Measurements from ENCODE around the gene ZNF831. TPM values are rescaled to one million over a fixed set of nuclear protein-coding genes. Genes with fewer than 3 reads are reported as not detected.

ZNF831 gene
- total RNA-seq, 1 experiment from 2014 or later: 0.15 TPM

DNA sequence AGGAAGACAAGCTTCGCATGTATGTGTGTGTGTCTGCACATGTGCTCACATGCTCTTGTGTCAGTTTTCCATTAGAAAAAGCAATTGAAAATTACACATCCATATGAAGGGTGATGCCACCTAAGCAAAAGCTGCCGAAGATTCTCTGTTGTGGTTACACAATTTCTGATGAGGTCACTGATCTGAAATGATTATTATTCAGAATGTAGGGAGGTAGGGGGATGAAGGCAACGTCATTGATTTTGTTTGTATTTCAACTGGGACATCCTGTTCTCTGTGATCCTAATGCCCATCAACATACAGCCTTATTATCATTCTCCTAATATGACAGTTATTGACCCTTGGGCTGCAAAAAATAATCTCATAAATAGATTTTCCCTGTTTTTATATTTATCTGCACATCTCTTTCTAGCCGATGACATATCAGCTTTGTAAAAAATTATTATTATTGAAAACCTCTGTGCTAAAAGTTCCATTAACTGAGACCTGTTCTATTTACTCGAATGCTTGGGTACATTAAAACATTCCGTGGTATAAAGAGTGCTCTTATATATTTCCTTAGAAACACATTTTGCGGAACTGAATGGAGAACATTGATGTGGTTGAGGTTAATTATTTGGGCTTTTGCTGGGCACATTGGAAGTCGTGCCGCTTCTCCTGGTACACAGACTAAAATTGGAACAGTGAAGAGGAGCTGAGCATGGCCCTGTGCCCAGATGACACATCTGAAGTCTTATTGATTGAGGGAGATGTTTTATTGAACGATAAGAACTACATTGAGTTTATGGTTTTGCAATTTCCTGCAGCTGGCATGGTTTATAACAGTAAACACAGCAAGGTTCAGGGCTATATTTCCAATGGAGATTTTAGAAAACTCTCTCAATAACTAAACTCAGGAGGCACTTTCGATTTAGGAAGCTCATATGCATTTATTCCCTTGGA lies 51.3 kb downstream of the ZNF831 start (continued):
- TF ChIP-seq YY1 (IDR thresholded peaks at IDR 0.05; ENCODE audit: extremely low read depth, insufficient replicate concordance, low read depth, low read length): no peak
- no peak for TF ChIP-seq POLR2AphosphoS5 (IDR thresholded peaks at IDR 0.05; ENCODE audit: low read depth, low read length)
- no peak for TF ChIP-seq ZNF274 (IDR thresholded peaks at IDR 0.05; ENCODE audit: low read depth, low read length)
- TF ChIP-seq SP1 (IDR thresholded peaks at IDR 0.05; ENCODE audit: low read depth): no peak
- no peak for TF ChIP-seq POLR2A (IDR thresholded peaks at IDR 0.05; ENCODE audit: borderline replicate concordance, extremely low read depth, insufficient read depth, insufficient read length)
- TF ChIP-seq, protein P1, sequence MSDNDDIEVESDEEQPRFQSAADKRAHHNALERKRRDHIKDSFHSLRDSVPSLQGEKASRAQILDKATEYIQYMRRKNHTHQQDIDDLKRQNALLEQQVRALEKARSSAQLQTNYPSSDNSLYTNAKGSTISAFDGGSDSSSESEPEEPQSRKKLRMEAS (IDR thresholded peaks at IDR 0.05): no peak
- TF ChIP-seq JUND (IDR thresholded peaks at IDR 0.05): no peak

DNA sequence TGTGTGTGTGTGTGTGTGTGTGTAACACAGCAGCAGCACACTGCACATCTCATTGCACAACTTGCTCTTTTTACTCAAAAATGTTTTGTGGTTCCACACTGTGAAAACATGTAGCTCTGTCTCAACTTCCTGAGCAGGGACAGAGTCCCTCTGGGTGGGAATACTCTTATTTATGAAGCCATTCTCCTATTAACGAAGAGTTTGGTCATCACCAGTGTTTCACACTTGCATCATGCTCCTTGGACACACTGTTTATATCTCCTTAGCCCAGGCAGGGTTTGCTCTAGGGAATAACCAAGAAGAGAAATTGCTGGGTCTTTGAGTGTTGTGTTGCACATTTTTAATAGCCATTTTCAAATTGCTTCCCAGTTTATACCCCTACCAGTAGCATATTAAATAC lies 53.6 kb downstream of the ZNF831 start:
- Histone ChIP-seq H3K9me3 (ENCODE audit: control insufficient read depth in 1 of 2, insufficient read depth in 1 of 2, low read depth in 1 of 2, low read length in 2 of 2) (no peaks in the 10 kb centered on the region), H3K79me2 (ENCODE audit: insufficient read depth, low read length) (no peaks in the 10 kb centered on the region), H3K9ac (ENCODE audit: low read length) (no peak overlapping the region), H3K4me3 (replicated peaks in 1 of 2; ENCODE audit: low read depth in 1 of 2, low read length in 2 of 2) (no peak overlapping the region), H4K20me1 (ENCODE audit: insufficient read depth) (no peaks in the 10 kb centered on the region), H3K36me3 (ENCODE audit: control insufficient read depth in 1 of 2, insufficient read depth in 2 of 2, low read length in 2 of 2) (no peaks in the 10 kb centered on the region), H3K27me3 (ENCODE audit: insufficient read depth, low read length) (peaks cover 23% of the 10 kb centered on the region), H3K4me1 (ENCODE audit: control insufficient read depth in 1 of 2, insufficient read depth in 2 of 2, low read length in 2 of 2) (peaks cover 0 to 3% of the 10 kb centered on the region in 2 experiments; a peak in 1 of 4 replicates), H3K4me2 (ENCODE audit: low read length) (no peak overlapping the region), H2AFZ (ENCODE audit: low read depth, low read length, poor library complexity, severe bottlenecking) (no peak overlapping the region), H3K9me2 (ENCODE audit: insufficient read depth) (no peaks in the 10 kb centered on the region), H3K27ac (ENCODE audit: low read depth, low read length) (no peak overlapping the region)
- POLR2A ChIA-PET: no interaction called here
- TF ChIP-seq FOSL1 (IDR thresholded peaks at IDR 0.05; ENCODE audit: low read depth): no peak
- no peak for TF ChIP-seq POLR2A (IDR thresholded peaks at IDR 0.05; ENCODE audit: borderline replicate concordance, extremely low read depth, insufficient read depth, insufficient read length)
- TF ChIP-seq SIN3A (IDR thresholded peaks at IDR 0.05; ENCODE audit: low read depth): no peak
- TF ChIP-seq, protein P2, sequence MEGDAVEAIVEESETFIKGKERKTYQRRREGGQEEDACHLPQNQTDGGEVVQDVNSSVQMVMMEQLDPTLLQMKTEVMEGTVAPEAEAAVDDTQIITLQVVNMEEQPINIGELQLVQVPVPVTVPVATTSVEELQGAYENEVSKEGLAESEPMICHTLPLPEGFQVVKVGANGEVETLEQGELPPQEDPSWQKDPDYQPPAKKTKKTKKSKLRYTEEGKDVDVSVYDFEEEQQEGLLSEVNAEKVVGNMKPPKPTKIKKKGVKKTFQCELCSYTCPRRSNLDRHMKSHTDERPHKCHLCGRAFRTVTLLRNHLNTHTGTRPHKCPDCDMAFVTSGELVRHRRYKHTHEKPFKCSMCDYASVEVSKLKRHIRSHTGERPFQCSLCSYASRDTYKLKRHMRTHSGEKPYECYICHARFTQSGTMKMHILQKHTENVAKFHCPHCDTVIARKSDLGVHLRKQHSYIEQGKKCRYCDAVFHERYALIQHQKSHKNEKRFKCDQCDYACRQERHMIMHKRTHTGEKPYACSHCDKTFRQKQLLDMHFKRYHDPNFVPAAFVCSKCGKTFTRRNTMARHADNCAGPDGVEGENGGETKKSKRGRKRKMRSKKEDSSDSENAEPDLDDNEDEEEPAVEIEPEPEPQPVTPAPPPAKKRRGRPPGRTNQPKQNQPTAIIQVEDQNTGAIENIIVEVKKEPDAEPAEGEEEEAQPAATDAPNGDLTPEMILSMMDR (IDR thresholded peaks at IDR 0.05 in 2 of 3, conservative IDR thresholded peaks at IDR 0.05 in 1 of 3; ENCODE audit: borderline replicate concordance in 1 of 3, insufficient read depth in 1 of 3, low read depth in 2 of 3, low read length in 2 of 3): no peak
- no peak for TF ChIP-seq CEBPB (IDR thresholded peaks at IDR 0.05; ENCODE audit: low read depth)
- TF ChIP-seq SP1 (IDR thresholded peaks at IDR 0.05; ENCODE audit: low read depth): no peak
- TF ChIP-seq ZFX (IDR thresholded peaks at IDR 0.05): no peak
- no peak for TF ChIP-seq CBX3 (IDR thresholded peaks at IDR 0.05; ENCODE audit: low read depth)
- no peak for TF ChIP-seq EZH2phosphoT487 (IDR thresholded peaks at IDR 0.05; ENCODE audit: borderline replicate concordance)
- no peak for TF ChIP-seq SRF (IDR thresholded peaks at IDR 0.05; ENCODE audit: low read depth)
- TF ChIP-seq EZH2 (IDR thresholded peaks at IDR 0.05): no peak
- TF ChIP-seq, protein P3, sequence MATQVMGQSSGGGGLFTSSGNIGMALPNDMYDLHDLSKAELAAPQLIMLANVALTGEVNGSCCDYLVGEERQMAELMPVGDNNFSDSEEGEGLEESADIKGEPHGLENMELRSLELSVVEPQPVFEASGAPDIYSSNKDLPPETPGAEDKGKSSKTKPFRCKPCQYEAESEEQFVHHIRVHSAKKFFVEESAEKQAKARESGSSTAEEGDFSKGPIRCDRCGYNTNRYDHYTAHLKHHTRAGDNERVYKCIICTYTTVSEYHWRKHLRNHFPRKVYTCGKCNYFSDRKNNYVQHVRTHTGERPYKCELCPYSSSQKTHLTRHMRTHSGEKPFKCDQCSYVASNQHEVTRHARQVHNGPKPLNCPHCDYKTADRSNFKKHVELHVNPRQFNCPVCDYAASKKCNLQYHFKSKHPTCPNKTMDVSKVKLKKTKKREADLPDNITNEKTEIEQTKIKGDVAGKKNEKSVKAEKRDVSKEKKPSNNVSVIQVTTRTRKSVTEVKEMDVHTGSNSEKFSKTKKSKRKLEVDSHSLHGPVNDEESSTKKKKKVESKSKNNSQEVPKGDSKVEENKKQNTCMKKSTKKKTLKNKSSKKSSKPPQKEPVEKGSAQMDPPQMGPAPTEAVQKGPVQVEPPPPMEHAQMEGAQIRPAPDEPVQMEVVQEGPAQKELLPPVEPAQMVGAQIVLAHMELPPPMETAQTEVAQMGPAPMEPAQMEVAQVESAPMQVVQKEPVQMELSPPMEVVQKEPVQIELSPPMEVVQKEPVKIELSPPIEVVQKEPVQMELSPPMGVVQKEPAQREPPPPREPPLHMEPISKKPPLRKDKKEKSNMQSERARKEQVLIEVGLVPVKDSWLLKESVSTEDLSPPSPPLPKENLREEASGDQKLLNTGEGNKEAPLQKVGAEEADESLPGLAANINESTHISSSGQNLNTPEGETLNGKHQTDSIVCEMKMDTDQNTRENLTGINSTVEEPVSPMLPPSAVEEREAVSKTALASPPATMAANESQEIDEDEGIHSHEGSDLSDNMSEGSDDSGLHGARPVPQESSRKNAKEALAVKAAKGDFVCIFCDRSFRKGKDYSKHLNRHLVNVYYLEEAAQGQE (IDR thresholded peaks at IDR 0.05; ENCODE audit: low read depth): no peak
- TF ChIP-seq RAD21 (IDR thresholded peaks at IDR 0.05; ENCODE audit: low read depth): no peak
- no peak for TF ChIP-seq TCF7L2 (IDR thresholded peaks at IDR 0.05; ENCODE audit: borderline replicate concordance, extremely low read depth, insufficient read depth, insufficient read length)
- TF ChIP-seq ZNF274 (IDR thresholded peaks at IDR 0.05; ENCODE audit: low read depth, low read length): no peak
- TF ChIP-seq, protein P1 (IDR thresholded peaks at IDR 0.05): no peak
- TF ChIP-seq POLR2AphosphoS5 (IDR thresholded peaks at IDR 0.05; ENCODE audit: low read depth, low read length): no peak
- ATAC-seq (no peak), DNase-seq (ENCODE audit: low read depth, low spot score) (no peak)
- intact Hi-C loops (cut with micrococcal nuclease): no loop called here
- no TSS peak for BruUV-seq (replicated peaks)
- CTCF ChIA-PET: interaction anchor here (0.7 kb wide), 1 partner anchor 337 kb away, joined by 4 read pairs; no protein-coding TSS in a partner anchor
- RAD21 ChIA-PET (ENCODE audit: low non-redundant PET in 1 of 2, low total read pairs in 2 of 2, uncharacterized antibody in 2 of 2, unreplicated experiment in 2 of 2): no interaction called here
